Suprapubic skin (tissue), 4 donors: ENCODE data around the gene PLXNA2.

Experiments used
- CTCF ChIP-seq, 2 donors: fragments of 200-600 bp in 1 of 2; fragments of 450-650 bp in 1 of 2; sonication (generic) in 1 of 2; IDR thresholded peaks; one replicate each; pipeline ENCODE4 v1.5.1; 2016 to 2019; ENCODE audit warnings: antibody characterized with exemption in 2 of 2, mild to moderate bottlenecking in 1 of 2, moderate library complexity in 1 of 2
- EP300 ChIP-seq: sonication (generic); formaldehyde crosslinking; IDR thresholded peaks from one replicate; pipeline ENCODE4 v1.6.1; 2017; ENCODE audit warnings: antibody characterized with exemption
- POLR2A ChIP-seq, 2 donors: fragments of 450-650 bp; IDR thresholded peaks; one replicate each; pipeline ENCODE4 v1.6.1; 2017; ENCODE audit warnings: antibody characterized with exemption in 2 of 2, mild to moderate bottlenecking in 2 of 2, moderate library complexity in 2 of 2
- POLR2AphosphoS5 ChIP-seq, 3 donors: sonication (generic); formaldehyde crosslinking; IDR thresholded peaks; one replicate each; pipeline ENCODE4 v1.6.1; 2017; ENCODE audit warnings: antibody characterized with exemption in 3 of 3

GRCh38 chr1:207988326-207989165, 255.6 kb downstream of the PLXNA2 start:
- TF ChIP-seq CTCF (IDR thresholded peaks at IDR 0.05): no peak
- TF ChIP-seq POLR2A (IDR thresholded peaks at IDR 0.05): no peak
- no peak for TF ChIP-seq POLR2AphosphoS5 (IDR thresholded peaks at IDR 0.05)
- no peak for TF ChIP-seq EP300
